Uterus (tissue), 4 donors: Measurements from ENCODE around the gene BACH2. TPM values are rescaled to one million over a fixed set of nuclear protein-coding genes. Genes with fewer than 3 reads are reported as not detected.

Source experiments
- DNase-seq, 2 donors: peaks; one replicate each; pipeline ENCODE4 v3.0.0-alpha.2; 2019 to 2020
- H3K27ac ChIP-seq, 2 donors: fragments of 200-600 bp; sonication (generic); 1 replicate in 1 of 2; 2 replicates in 1 of 2; pipeline ENCODE4 v1.5.1; 2016 to 2018
- H3K27me3 ChIP-seq, 2 donors: fragments of 200-600 bp; sonication (generic); one replicate each; pipeline ENCODE4 v1.5.1; 2018 to 2019; ENCODE audit warnings: control low read depth in 1 of 2
- H3K36me3 ChIP-seq, 2 donors: fragments of 200-600 bp; sonication (generic); one replicate each; pipeline ENCODE4 v1.5.1; 2019; ENCODE audit warnings: control low read depth in 1 of 2
- H3K4me1 ChIP-seq, 2 donors: fragments of 200-600 bp; sonication (generic); one replicate each; pipeline ENCODE4 v1.5.1; 2018 to 2019; ENCODE audit warnings: control low read depth in 1 of 2
- H3K4me3 ChIP-seq, 2 donors: fragments of 200-600 bp; sonication (generic); 1 replicate in 1 of 2; 2 replicates in 1 of 2; pipeline ENCODE4 v1.5.1; 2018 to 2019; ENCODE audit warnings: mild to moderate bottlenecking in 1 of 2
- H3K9me3 ChIP-seq, 2 donors: fragments of 200-600 bp; sonication (generic); one replicate each; pipeline ENCODE4 v1.5.1; 2019; ENCODE audit warnings: control low read depth in 1 of 2
- POLR2A ChIP-seq, 2 donors: fragments of 450-650 bp; IDR thresholded peaks; one replicate each; pipeline ENCODE4 v1.6.1; 2016; ENCODE audit warnings: antibody characterized with exemption in 2 of 2, mild to moderate bottlenecking in 1 of 2, moderate library complexity in 1 of 2
- intact Hi-C: fragments of 100-400 bp; cut with DNase I; formaldehyde crosslinking; loops from one replicate; pipeline ENCODE4 v1.15.1; 2023; ENCODE audit warnings: low total_unique reads
- total RNA-seq, 4 donors: library from RNA; depleted of rRNA in 3 of 4; stranded (reverse); fragments of >200 nt in 3 of 4; gene quantifications; one replicate each; pipeline versions ENCODE4 v1.1.0 to v1.2.4, GENCODE V29; 2014 to 2023
- TF ChIP-seq, protein P1 (sequence below), 4 experiments: fragments of 200-600 bp in 2 of 4; fragments of 450-650 bp in 2 of 4; sonication (generic) in 2 of 4; IDR thresholded peaks; one replicate each; pipeline ENCODE4 v1.5.1; 2016 to 2019; ENCODE audit warnings: antibody characterized with exemption in 4 of 4, mild to moderate bottlenecking in 2 of 4, moderate library complexity in 1 of 4
- donor health status: DM: yes; HTN: yes; CAD: no.

BACH2 gene
- total RNA-seq, 4 donors from 2014 or later, result 1.3 to 15.0 (median 9.7) TPM

DNA sequence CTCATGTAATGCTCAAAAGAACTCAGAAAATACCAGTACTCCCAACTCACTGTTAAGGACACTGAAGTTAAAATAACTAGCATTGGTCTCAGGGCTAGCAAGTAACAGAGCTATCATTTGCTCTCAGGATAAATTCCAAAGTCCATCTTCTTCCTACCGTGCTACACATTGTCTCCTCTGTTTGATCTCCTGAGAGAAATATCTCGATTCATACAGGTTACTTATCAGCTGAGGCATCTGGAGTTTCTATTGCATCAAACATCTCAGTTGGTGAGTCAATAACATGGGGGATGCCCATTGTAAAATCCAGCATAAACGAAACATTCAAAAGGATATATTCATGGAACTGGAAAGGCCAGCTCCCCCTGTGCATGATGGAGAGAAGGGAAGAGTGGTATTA, 147.4 kb downstream of the BACH2 start:
- intact Hi-C loops, result no loop called here
- no peak for TF ChIP-seq POLR2A (IDR thresholded peaks at IDR 0.05)
- TF ChIP-seq, protein P1, sequence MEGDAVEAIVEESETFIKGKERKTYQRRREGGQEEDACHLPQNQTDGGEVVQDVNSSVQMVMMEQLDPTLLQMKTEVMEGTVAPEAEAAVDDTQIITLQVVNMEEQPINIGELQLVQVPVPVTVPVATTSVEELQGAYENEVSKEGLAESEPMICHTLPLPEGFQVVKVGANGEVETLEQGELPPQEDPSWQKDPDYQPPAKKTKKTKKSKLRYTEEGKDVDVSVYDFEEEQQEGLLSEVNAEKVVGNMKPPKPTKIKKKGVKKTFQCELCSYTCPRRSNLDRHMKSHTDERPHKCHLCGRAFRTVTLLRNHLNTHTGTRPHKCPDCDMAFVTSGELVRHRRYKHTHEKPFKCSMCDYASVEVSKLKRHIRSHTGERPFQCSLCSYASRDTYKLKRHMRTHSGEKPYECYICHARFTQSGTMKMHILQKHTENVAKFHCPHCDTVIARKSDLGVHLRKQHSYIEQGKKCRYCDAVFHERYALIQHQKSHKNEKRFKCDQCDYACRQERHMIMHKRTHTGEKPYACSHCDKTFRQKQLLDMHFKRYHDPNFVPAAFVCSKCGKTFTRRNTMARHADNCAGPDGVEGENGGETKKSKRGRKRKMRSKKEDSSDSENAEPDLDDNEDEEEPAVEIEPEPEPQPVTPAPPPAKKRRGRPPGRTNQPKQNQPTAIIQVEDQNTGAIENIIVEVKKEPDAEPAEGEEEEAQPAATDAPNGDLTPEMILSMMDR (IDR thresholded peaks at IDR 0.05), result no peak
- H3K27me3 ChIP-seq, result no peaks in the 10 kb centered on the region

DNA sequence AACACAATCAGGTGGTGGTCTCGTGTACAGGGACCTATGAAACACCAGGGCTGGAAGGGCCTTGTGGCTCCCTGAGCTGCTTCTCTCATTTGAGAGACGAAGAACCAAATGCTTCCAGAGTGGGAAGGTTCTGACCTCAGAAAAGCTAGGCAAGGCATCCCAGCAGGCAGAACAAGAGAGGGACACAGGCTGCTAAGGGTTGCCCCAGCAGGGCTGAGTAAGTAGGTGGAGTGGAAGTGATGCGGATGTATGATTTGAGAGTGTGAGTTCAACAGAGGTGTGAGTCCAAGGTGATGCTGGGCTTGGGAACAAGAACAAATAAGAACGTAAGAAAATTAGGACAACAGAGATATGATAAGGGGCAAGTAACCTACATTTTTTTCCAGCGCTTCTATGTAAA, 147.8 kb downstream of the BACH2 start:
- Histone ChIP-seq H3K4me1 (no peaks in the 10 kb centered on the region), H3K4me3 (no peak overlapping the region), H3K27me3 (no peaks in the 10 kb centered on the region), H3K9me3 (no peaks in the 10 kb centered on the region), H3K36me3 (no peaks in the 10 kb centered on the region), H3K27ac (no peak overlapping the region)
- TF ChIP-seq, protein P1 (IDR thresholded peaks at IDR 0.05), result no peak
- no peak for TF ChIP-seq POLR2A (IDR thresholded peaks at IDR 0.05)
- DNase-seq, result no peak
- intact Hi-C loops, result no loop called here

More for the DNA sequence above, 147.4 kb downstream of the BACH2 start:
- Histone ChIP-seq H3K4me3 (no peak overlapping the region), H3K36me3 (no peaks in the 10 kb centered on the region), H3K9me3 (no peaks in the 10 kb centered on the region), H3K4me1 (no peaks in the 10 kb centered on the region), H3K27ac (no peak overlapping the region)
- DNase-seq, result no peak

DNA sequence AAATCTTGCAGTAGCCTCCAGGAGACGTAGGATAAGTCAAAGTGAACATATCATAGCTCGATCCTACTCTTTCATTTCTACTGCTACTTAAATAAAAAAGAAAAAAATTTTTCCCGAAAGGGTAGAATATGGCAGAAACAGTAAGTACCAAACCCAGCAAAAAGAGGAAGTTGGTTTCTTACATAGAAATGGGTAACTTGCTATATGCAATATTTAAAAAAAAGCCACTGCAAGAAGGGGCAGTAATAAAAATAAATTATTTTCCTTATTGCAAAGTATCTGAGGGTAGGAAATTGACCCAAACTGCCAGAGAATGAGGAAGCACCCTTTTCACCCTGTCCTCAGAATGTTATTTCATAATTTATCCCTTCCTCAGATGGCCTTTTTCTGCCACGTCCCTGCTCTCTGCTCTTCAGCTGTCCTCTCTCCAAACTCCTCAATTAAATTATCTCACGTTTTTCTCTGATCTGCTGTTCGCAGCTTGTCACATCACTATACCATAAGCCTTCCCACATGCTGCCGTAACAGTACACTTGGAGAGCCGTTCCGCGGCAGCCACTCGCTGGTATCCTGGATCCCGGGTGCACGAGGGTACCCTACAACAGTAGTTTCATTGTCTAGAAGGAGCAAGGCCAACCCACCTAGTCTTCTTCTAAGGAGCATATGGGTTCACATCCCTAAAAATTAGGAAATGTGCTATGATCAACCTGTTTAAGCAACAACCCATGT, 149.6 kb downstream of the BACH2 start:
- H3K36me3 ChIP-seq, result no peaks in the 10 kb centered on the region

DNA sequence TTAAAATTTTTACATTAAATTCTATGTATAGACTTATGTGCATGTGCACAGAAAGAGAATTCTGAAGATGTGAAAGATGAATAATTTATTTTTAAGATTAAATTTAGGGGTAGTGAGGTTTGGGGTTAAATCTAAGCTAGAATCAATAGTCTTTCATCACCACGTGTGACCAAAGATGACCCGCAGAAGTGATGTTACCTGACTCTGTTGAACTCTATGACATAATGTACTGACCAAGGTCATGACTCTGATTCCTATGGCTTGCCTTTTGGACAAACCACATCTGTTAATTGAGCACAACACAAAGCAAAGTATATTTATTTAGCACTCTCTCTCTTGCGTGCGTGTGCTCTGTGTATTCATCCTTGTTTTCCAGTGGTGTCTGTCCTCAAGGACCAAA, 150.6 kb downstream of the BACH2 start:
- DNase-seq, result no peak
- Histone ChIP-seq H3K27ac (no peak overlapping the region), H3K27me3 (no peaks in the 10 kb centered on the region), H3K9me3 (no peaks in the 10 kb centered on the region), H3K4me3 (no peak overlapping the region), H3K36me3 (no peaks in the 10 kb centered on the region), H3K4me1 (no peaks in the 10 kb centered on the region)
- intact Hi-C loops, result no loop called here
- TF ChIP-seq, protein P1 (IDR thresholded peaks at IDR 0.05), result no peak
- TF ChIP-seq POLR2A (IDR thresholded peaks at IDR 0.05), result no peak

More for the DNA sequence above, 149.6 kb downstream of the BACH2 start:
- no peak overlapping the region for H3K27ac ChIP-seq
- no peak for DNase-seq
- TF ChIP-seq POLR2A (IDR thresholded peaks at IDR 0.05), result no peak
- TF ChIP-seq, protein P1 (IDR thresholded peaks at IDR 0.05), result no peak
- H3K27me3 ChIP-seq, result no peaks in the 10 kb centered on the region
- H3K4me1 ChIP-seq, result no peaks in the 10 kb centered on the region
- intact Hi-C loops, result no loop called here
- no peaks in the 10 kb centered on the region for H3K9me3 ChIP-seq
- H3K4me3 ChIP-seq, result no peak overlapping the region

DNA sequence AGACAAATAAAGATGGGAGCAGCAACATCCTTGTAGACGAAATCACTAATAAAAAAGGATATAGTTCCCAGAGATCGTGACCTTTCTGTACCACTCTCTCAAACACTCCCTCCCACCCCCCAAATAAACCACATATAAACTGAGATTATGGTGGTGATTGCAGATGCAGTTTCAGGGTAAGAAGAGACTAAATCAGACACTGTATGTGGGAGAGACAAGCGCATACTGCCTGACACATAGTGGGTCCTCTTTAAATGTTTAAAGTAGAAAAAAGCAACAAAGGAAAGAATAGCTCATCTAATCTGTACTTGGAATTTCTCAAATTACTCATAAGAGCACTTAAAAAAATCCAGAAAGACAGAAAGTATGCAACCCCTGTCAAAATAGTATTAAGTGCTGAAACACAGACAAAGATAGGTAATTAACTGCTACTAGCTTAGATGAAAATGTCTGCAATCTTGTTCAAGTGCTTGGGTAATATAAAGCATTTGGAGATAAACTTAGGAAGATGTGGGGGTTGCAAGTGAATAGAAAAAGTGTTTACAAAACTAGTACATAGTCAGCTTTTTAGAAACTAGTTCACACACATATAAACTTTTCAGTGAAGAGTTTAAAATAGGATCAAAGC, 151.6 kb downstream of the BACH2 start:
- DNase-seq, result no peak
- Histone ChIP-seq H3K4me3 (no peak overlapping the region), H3K27me3 (no peaks in the 10 kb centered on the region), H3K4me1 (no peaks in the 10 kb centered on the region), H3K9me3 (no peaks in the 10 kb centered on the region), H3K27ac (no peak overlapping the region), H3K36me3 (no peaks in the 10 kb centered on the region)
- intact Hi-C loops, result no loop called here
- TF ChIP-seq, protein P1 (IDR thresholded peaks at IDR 0.05), result no peak
- no peak for TF ChIP-seq POLR2A (IDR thresholded peaks at IDR 0.05)
